ENCODE measurements around the gene EXOSC1.
"Not testable (repeated sequence)": the region's sequence is repeated elsewhere in the genome, so short reads cannot be mapped to it uniquely, and the experiment has no call there.

Gene EXOSC1

GRCh38 chr10:97459933-97460332 is 14.1 kb upstream of the EXOSC1 start:
- no peak for DNase-seq (ENCODE audit: low read depth in 2 of 2, low spot score in 1 of 2)

- DNase-seq (ENCODE audit: low read depth in 2 of 2, low spot score in 1 of 2): no peak
Observed at GRCh38 chr10:97459111-97459510, 13.3 kb upstream of the EXOSC1 start.

- DNase-seq (ENCODE audit: low read depth in 2 of 2, low spot score in 1 of 2): no peak
Observed at GRCh38 chr10:97456686-97457065, 10.9 kb upstream of the EXOSC1 start.

GRCh38 chr10:97456034-97456685 is 10.4 kb upstream of the EXOSC1 start:
- DNase-seq (ENCODE audit: low read depth in 2 of 2, low spot score in 1 of 2): no peak

- DNase-seq (ENCODE audit: low read depth in 2 of 2, low spot score in 1 of 2): no peak
Observed at GRCh38 chr10:97454330-97455036, 8.7 kb upstream of the EXOSC1 start.

- DNase-seq (ENCODE audit: low read depth in 2 of 2, low spot score in 1 of 2): no peak
Observed at GRCh38 chr10:97452352-97452751, 6.5 kb upstream of the EXOSC1 start.

GRCh38 chr10:97451605-97452004 is 5.8 kb upstream of the EXOSC1 start:
- no peak for DNase-seq (ENCODE audit: low read depth in 2 of 2, low spot score in 1 of 2)

GRCh38 chr10:97450828-97451227 is 5.0 kb upstream of the EXOSC1 start:
- DNase-seq (ENCODE audit: low read depth in 2 of 2, low spot score in 1 of 2): no peak

- DNase-seq (ENCODE audit: low read depth in 2 of 2, low spot score in 1 of 2): no peak
Observed at GRCh38 chr10:97445357-97445721, 467 bp downstream of the EXOSC1 start.

- DNase-seq (ENCODE audit: low read depth in 2 of 2, low spot score in 1 of 2): no peak
Observed at GRCh38 chr10:97444212-97444611, 1.6 kb downstream of the EXOSC1 start.

- no peak for DNase-seq (ENCODE audit: low read depth in 2 of 2, low spot score in 1 of 2)
Observed at GRCh38 chr10:97442277-97442676, 3.5 kb downstream of the EXOSC1 start.

- DNase-seq (ENCODE audit: low read depth in 2 of 2, low spot score in 1 of 2): no peak
Observed at GRCh38 chr10:97435211-97435610, 10.6 kb downstream of the EXOSC1 start.

- no peak for DNase-seq (ENCODE audit: low read depth in 2 of 2, low spot score in 1 of 2)
Observed at GRCh38 chr10:97434557-97434956, 11.2 kb downstream of the EXOSC1 start.

- no peak for DNase-seq (ENCODE audit: low read depth in 2 of 2, low spot score in 1 of 2)
Observed at GRCh38 chr10:97434055-97434454, 11.8 kb downstream of the EXOSC1 start.

- no peak for DNase-seq (ENCODE audit: low read depth in 2 of 2, low spot score in 1 of 2)
Observed at GRCh38 chr10:97428572-97428981, 17.2 kb downstream of the EXOSC1 start.

GRCh38 chr10:97427571-97428179 is 18.1 kb downstream of the EXOSC1 start:
- no peak for DNase-seq (ENCODE audit: low read depth in 2 of 2, low spot score in 1 of 2)

GRCh38 chr10:97426776-97427570 is 18.8 kb downstream of the EXOSC1 start:
- DNase-seq (ENCODE audit: low read depth in 2 of 2, low spot score in 1 of 2): no peak

- peak; percentile 85 to 89 for DNase-seq (ENCODE audit: low read depth in 2 of 2, low spot score in 1 of 2)
Observed at GRCh38 chr10:97425964-97426775, 19.6 kb downstream of the EXOSC1 start, which contains the start of gene PGAM1. Gene PGAM1, plus strand, starts transcription at chr10:97426191. Its CDS starts 117 bp downstream, at chr10:97426308.

- DNase-seq (ENCODE audit: low read depth in 2 of 2, low spot score in 1 of 2): not testable (repeated sequence)
Observed at GRCh38 chr10:97423757-97424098, 22.1 kb downstream of the EXOSC1 start.

- DNase-seq (ENCODE audit: low read depth in 2 of 2, low spot score in 1 of 2): no peak
Observed at GRCh38 chr10:97416565-97416964, 29.2 kb downstream of the EXOSC1 start.

- no peak for DNase-seq (ENCODE audit: low read depth in 2 of 2, low spot score in 1 of 2)
Observed at GRCh38 chr10:97412891-97413304, 32.9 kb downstream of the EXOSC1 start.

Measured in stimulated activated CD8-positive, alpha-beta memory T cell treated with anti-CD3 and anti-CD28 coated beads, Interleukin-4, amount 100 ng/mL, for 4 hours (primary cell).